ENCODE data around the gene FRMPD4. TPM values are rescaled to one million over a fixed set of nuclear protein-coding genes. Genes with fewer than 3 reads are reported as not detected.

FRMPD4 gene
- total RNA-seq, 3 donors from 2014 or later = 0.06 to 3.4 (median 0.34) TPM

- intact Hi-C loops (cut with DNase I, micrococcal nuclease) = no loop called here
- H3K4me3 ChIP-seq = no peak overlapping the region
Observed at GRCh38 chrX:12617241-12617640, 479.0 kb downstream of the FRMPD4 start.

GRCh38 chrX:12647230-12647629 lies 509.0 kb downstream of the FRMPD4 start:
- Histone ChIP-seq H3K9me3 (no peaks in the 10 kb centered on the region), H3K4me3 (no peak overlapping the region), H3K36me3 (ENCODE audit: low read depth) (no peaks in the 10 kb centered on the region), H3K4me1 (ENCODE audit: low read depth) (no peaks in the 10 kb centered on the region)
- intact Hi-C loops (cut with DNase I, micrococcal nuclease) = no loop called here
- DNase-seq (no peak), ATAC-seq (no peak)
- TF ChIP-seq CTCF (IDR thresholded peaks at IDR 0.05) = no peak

More at GRCh38 chrX:12617241-12617640, 479.0 kb downstream of the FRMPD4 start:
- TF ChIP-seq CTCF (IDR thresholded peaks at IDR 0.05) = no peak
- H3K36me3 ChIP-seq (ENCODE audit: low read depth) = no peaks in the 10 kb centered on the region
- DNase-seq (no peak), ATAC-seq (no peak)
- H3K4me1 ChIP-seq (ENCODE audit: low read depth) = no peaks in the 10 kb centered on the region
- H3K9me3 ChIP-seq = no peaks in the 10 kb centered on the region

- ATAC-seq = no peak
- intact Hi-C loops (cut with DNase I, micrococcal nuclease) = no loop called here
- no peak for DNase-seq
- H3K4me3 ChIP-seq = no peak overlapping the region
- H3K4me1 ChIP-seq (ENCODE audit: low read depth) = no peaks in the 10 kb centered on the region
- no peaks in the 10 kb centered on the region for H3K9me3 ChIP-seq
- no peak for TF ChIP-seq CTCF (IDR thresholded peaks at IDR 0.05)
- no peaks in the 10 kb centered on the region for H3K36me3 ChIP-seq (ENCODE audit: low read depth)
Observed at GRCh38 chrX:12648995-12649394, 510.7 kb downstream of the FRMPD4 start.

GRCh38 chrX:12657433-12657832 lies 519.2 kb downstream of the FRMPD4 start:
- no peak for DNase-seq
- no peaks in the 10 kb centered on the region for H3K36me3 ChIP-seq (ENCODE audit: low read depth)
- intact Hi-C loops (cut with DNase I, micrococcal nuclease) = no loop called here
- TF ChIP-seq CTCF (IDR thresholded peaks at IDR 0.05) = no peak
- H3K4me3 ChIP-seq = no peak overlapping the region
- no peak for ATAC-seq
- no peaks in the 10 kb centered on the region for H3K9me3 ChIP-seq
- no peaks in the 10 kb centered on the region for H3K4me1 ChIP-seq (ENCODE audit: low read depth)

- Histone ChIP-seq H3K4me3 (no peak overlapping the region), H3K36me3 (ENCODE audit: low read depth) (no peaks in the 10 kb centered on the region), H3K4me1 (ENCODE audit: low read depth) (no peaks in the 10 kb centered on the region), H3K9me3 (no peaks in the 10 kb centered on the region)
- no peak for TF ChIP-seq CTCF (IDR thresholded peaks at IDR 0.05)
- intact Hi-C loops (cut with DNase I, micrococcal nuclease) = no loop called here
- ATAC-seq (no peak), DNase-seq (no peak)
Observed at GRCh38 chrX:12657881-12658280, 519.6 kb downstream of the FRMPD4 start.

- ATAC-seq (no peak), DNase-seq (no peak)
- Histone ChIP-seq H3K9me3 (no peaks in the 10 kb centered on the region), H3K36me3 (ENCODE audit: low read depth) (no peaks in the 10 kb centered on the region), H3K4me3 (no peak overlapping the region), H3K4me1 (ENCODE audit: low read depth) (no peaks in the 10 kb centered on the region)
- intact Hi-C loops (cut with DNase I, micrococcal nuclease) = no loop called here
- no peak for TF ChIP-seq CTCF (IDR thresholded peaks at IDR 0.05)
Observed at GRCh38 chrX:12661464-12661863, 523.2 kb downstream of the FRMPD4 start.
